Activated CD8-positive, alpha-beta memory T cell treated with anti-CD3 and anti-CD28 coated beads, Interleukin-2, amount 50 U/mL, for 48 hours (primary cell): ENCODE measurements around the gene SLC5A2.
"Not testable (repeated sequence)": the region's sequence is repeated elsewhere in the genome, so short reads cannot be mapped to it uniquely, and the experiment has no call there.

Source experiments
- DNase-seq: peaks from one replicate; pipeline ENCODE4 v3.0.0-alpha.2; 2020

SLC5A2 gene

GRCh38 chr16:31530405-31530804, 47.5 kb downstream of the SLC5A2 start:
- no peak for DNase-seq

GRCh38 chr16:31531096-31531495, 48.2 kb downstream of the SLC5A2 start:
- no peak for DNase-seq

- DNase-seq = no peak
These were observed 49.2 kb downstream of the SLC5A2 start for GRCh38 chr16:31532120-31532519.

- no peak for DNase-seq
These were observed 50.0 kb downstream of the SLC5A2 start for GRCh38 chr16:31532896-31533295.

- no peak for DNase-seq
These were observed 52.8 kb downstream of the SLC5A2 start for GRCh38 chr16:31535737-31536136.

- no peak for DNase-seq
These were observed 54.0 kb downstream of the SLC5A2 start for GRCh38 chr16:31536804-31537361.

- DNase-seq = no peak
These were observed 54.7 kb downstream of the SLC5A2 start for GRCh38 chr16:31537362-31538242.

GRCh38 chr16:31538243-31538598, 55.3 kb downstream of the SLC5A2 start:
- not testable (repeated sequence) for DNase-seq

- not testable (repeated sequence) for DNase-seq
These were observed 56.8 kb downstream of the SLC5A2 start for GRCh38 chr16:31539762-31540161.
